Left renal pelvis (tissue), 4 donors: Measurements from ENCODE around the gene RAB15. TPM values are rescaled to one million over a fixed set of nuclear protein-coding genes. Genes with fewer than 3 reads are reported as not detected.

Experiments
- DNase-seq, 4 donors: peaks; one replicate each; pipeline ENCODE4 v3.0.0-alpha.2; 2013; ENCODE audit warnings: low read depth in 4 of 4, low spot score in 3 of 4
- polyA plus RNA-seq, 4 donors: library from polyadenylated mRNA; unstranded; fragments of 120-200 nt; gene quantifications; one replicate each; pipeline ENCODE4 v1.2.1, GENCODE V29; 2013; ENCODE audit not compliant: insufficient read length in 4 of 4

The RAB15 gene
- polyA plus RNA-seq, 4 donors = 15.4 to 31.4 (median 23.9) TPM

DNA sequence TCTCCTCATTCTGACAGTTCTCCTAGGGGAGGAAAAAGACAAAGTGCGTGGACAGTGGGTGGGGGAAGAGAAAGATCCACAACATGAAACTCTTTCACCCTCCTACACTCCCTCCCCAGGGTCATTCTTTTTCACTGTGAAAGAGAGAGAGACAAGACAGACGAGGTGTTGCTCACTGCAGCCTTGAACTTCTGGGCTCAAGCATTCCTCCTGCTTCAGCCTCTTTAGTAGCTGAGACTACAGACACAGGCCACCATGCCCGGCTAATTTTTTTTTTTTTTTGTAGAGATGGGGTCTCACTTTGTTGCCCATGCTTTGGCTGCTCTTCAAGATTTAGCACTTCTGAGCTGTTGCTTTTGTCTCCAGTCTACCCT lies 32.3 kb downstream of the RAB15 start:
- no peak for DNase-seq

DNA sequence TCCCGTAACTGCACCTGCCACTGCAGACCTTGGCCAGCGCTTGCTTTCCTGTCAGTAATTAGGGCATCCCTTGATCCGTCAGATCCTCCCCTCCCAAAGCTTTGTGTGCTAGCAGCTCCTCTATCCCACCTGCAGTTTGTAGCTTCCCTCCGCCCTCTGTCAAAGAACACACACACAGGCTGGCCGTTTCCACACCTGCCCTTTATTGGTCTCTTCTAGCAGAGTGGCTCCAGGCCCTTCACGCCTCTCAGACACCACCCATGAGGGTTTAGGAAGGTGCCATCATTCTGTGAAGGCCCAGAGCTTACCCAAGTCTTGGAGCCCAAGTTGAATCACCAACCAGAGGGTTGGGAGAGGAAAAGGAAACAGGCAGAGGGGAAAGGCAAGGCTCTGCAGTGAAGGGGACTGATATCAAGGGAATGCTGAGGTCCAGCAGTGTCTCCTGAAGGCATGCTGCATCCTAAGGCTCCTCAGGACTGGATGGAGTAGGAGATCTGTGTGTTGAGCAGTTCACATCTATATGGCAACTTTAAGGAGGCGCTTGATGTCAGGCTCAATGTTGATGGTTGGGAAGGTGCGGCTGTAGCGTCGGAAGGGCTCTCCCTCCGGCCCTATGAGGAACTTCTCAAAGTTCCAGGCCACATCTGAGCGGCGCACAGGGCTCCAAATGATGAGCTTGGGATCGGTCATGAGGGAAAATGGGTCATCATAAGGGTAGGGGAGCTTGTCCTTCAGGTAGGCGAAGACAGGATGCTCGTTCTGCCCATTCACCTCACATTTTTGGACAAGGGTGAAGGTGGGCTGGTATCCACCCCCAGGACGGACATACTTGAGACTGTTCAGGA lies 32.9 kb downstream of the RAB15 start:
- no peak for DNase-seq

GRCh38 chr14:64937821-64938193 lies 34.3 kb downstream of the RAB15 start:
- DNase-seq = no peak

DNA sequence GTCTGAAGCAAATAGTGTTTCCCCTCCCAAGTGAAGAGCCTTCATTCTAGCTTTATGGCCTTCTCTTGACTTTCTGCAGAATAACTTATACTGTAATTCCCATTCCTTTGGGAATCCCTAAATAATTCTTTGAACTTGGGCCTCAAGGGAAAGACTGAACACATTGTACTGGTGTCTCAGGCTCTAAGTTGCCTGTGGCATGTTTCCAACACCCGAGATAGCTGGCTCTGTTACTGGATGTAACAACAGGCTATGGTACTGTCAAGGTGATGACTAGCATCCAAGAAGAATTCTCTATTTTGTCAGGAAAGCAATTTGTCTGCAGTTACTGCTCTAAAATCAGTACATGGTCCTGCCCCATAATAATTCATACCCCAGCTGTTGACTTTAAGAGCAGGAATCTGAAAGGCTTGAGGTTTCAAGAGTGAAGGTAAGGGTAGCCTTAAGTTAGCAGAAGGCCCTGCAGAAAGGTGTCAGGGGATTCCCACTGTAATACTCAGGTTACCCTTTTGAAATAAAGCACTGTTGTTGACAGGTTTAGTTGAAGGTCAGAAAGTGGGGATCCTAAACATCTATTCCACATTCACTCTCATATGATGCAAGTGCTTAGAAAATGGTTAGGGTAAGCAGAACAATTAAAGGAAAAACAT lies 34.8 kb downstream of the RAB15 start:
- no peak for DNase-seq

- DNase-seq = no peak
Observed at GRCh38 chr14:64935508-64935907, 36.6 kb downstream of the RAB15 start.

GRCh38 chr14:64934338-64934929 lies 37.7 kb downstream of the RAB15 start:
- DNase-seq = no peak

- DNase-seq = no peak
Observed at GRCh38 chr14:64932231-64932630, 39.9 kb downstream of the RAB15 start.

DNA sequence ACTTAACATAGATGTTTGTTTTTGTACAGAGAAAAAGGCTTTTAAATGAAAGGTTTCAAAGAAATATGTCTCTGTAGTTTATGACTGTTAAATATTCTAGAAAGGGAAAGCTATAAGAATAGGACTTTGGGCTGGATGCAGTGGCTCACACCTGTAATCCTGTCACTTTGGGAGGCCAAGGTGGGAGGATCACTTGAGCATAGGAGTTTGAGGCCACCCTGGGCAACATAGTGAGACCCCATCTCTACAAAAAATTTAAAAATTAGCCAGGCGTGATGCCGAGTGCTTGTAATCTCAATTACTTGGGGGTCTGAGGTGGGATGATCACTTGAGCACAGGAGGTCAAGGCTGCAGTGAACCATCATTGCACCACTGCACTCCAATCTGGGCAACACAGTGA lies 41.0 kb downstream of the RAB15 start:
- DNase-seq = no peak

GRCh38 chr14:64930085-64930843 lies 41.9 kb downstream of the RAB15 start:
- no peak for DNase-seq

- no peak for DNase-seq
Observed at GRCh38 chr14:64929014-64929359, 43.1 kb downstream of the RAB15 start.

GRCh38 chr14:64928239-64929013 lies 43.7 kb downstream of the RAB15 start:
- DNase-seq = no peak

- DNase-seq = no peak
Observed at GRCh38 chr14:64927031-64927430, 45.1 kb downstream of the RAB15 start.

GRCh38 chr14:64926398-64926995 lies 45.6 kb downstream of the RAB15 start:
- DNase-seq = no peak

DNA sequence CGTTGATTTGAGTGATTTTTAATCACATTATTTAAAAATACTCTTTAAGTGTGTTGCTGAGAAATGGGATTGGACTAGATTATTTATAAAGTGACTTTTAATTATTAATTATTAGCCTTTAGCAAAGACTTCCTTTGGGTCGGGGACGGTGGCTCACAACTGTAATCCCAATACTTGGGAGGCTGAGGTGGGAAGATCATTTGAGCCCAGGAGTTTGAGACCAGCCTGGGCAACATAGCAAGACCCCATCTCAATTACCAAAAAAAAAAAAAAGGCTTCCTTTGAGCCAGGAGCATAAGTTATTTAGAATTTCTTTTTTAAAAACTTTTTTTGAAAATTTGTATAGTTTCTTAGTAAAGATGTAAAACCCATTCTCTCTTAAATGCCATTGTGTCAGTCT lies 49.1 kb downstream of the RAB15 start:
- DNase-seq = no peak

DNA sequence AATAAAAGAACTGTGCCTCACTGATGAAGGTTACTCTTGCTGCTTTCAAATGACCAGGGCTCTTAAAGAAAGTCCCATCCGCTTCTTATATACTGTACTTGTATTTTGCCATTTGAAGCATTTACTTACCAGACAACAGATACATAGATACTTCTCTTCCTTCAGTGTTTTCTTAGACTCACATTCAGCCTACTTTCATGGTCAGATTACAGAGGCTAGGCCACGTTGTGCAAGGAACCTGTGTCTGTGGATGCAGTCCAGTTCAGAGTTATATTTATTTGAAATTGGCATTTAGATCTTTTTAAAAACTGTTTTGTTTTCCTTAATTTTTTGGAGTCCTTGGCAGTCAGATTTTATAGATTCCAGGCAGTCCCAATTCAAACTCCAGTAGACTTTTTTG lies 51.7 kb downstream of the RAB15 start:
- DNase-seq = no peak

- no peak for DNase-seq
Observed at GRCh38 chr14:64919618-64920017, 52.5 kb downstream of the RAB15 start.

DNA sequence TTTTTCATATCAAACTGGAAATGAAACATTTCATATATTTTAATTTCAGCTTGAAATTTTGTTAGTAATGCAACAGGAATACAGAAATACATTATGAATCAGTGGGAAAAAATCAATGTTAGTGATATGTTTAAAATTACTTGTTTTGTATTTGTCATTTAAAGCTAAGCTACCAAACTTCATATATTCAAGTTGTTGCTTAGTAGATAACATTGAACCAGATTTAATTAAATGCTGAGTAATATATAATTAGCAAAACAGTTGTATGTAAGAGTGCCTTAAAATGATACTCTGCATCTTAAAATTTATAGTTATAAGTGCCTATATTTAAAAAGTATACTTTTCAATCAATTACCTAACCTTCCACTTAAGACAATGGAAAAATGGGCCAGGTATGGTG lies 52.9 kb downstream of the RAB15 start:
- no peak for DNase-seq

DNA sequence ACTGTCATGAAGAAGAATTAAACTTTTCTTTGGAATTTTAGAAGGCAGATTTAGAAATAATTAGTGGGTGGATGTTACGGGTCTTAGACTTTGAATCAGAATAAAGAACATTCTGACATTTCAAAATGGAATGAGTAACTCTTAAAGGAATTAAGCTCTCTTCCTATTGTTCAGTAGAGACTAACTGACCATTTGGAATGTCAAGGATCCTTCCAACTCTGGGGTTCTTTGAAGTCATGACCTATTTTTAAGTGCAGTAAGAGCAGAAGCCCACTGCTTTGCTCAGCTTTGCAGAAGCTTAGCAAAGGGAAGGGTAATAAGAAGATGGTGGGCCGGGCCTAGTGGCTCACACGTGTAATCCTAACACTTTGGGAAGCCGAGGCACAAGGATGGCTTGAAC lies 53.9 kb downstream of the RAB15 start:
- DNase-seq = no peak

DNA sequence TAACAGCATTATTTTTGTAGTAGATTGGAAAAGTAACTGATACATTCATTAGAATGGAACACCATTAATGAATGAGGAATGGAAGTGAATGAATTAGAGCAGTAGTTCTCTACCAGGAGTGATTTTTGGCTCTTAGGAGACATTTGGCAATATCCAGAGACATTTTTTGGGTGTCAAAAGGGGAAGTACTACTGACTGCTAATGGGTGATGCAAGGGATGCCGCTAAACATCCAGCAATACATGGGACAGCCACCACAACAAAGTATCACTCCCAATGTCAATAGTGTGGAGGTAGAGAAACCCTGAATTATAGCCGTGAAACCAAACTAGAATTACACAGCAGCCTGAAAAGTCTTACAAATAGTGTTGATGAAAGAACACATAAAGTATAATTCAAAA lies 56.3 kb downstream of the RAB15 start:
- DNase-seq = no peak

GRCh38 chr14:64915029-64915424 lies 57.1 kb downstream of the RAB15 start:
- DNase-seq = no peak
